ENCODE data around the gene VSTM4.

VSTM4 gene

GRCh38 chr10:49050906-49051305 is 64.4 kb downstream of the VSTM4 start:
- in situ Hi-C loops (cut with HindIII; ENCODE audit: low pct_unique_long_range_greater_than_20kb, low sequenced_read_pairs), result no loop called here
- no peak for DNase-seq (ENCODE audit: low read depth in 1 of 2, low spot score in 1 of 2)
- no peak for TF ChIP-seq JUND (IDR thresholded peaks at IDR 0.05; ENCODE audit: low read depth)

GRCh38 chr10:49050366-49050765 is 65.0 kb downstream of the VSTM4 start:
- DNase-seq (ENCODE audit: low read depth in 1 of 2, low spot score in 1 of 2), result no peak
- in situ Hi-C loops (cut with HindIII; ENCODE audit: low pct_unique_long_range_greater_than_20kb, low sequenced_read_pairs), result no loop called here
- TF ChIP-seq JUND (IDR thresholded peaks at IDR 0.05; ENCODE audit: low read depth), result no peak

DNA sequence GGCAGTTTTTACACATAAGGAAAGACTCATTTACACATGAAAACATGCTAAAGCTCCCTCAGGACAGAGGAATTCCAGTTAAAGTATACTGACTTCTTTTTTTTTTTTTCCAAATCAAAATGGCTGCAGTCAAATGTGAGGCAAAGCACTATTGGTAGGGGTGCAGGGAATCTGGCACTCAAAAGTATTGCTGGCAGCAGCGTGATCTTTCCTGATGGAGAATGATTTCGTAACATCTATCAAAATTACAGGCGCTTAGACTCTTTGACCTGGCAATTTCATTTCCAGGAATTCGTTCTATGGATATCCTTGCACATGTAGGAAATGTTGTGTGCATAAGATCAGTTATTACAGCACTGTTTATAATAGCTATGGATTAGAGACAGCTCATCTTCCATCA is 65.7 kb downstream of the VSTM4 start:
- TF ChIP-seq JUND (IDR thresholded peaks at IDR 0.05; ENCODE audit: low read depth), result no peak
- DNase-seq (ENCODE audit: low read depth in 1 of 2, low spot score in 1 of 2), result no peak
- in situ Hi-C loops (cut with HindIII; ENCODE audit: low pct_unique_long_range_greater_than_20kb, low sequenced_read_pairs), result no loop called here

GRCh38 chr10:49047128-49047639 is 68.1 kb downstream of the VSTM4 start:
- no peak for TF ChIP-seq JUND (IDR thresholded peaks at IDR 0.05; ENCODE audit: low read depth)
- in situ Hi-C loops (cut with HindIII; ENCODE audit: low pct_unique_long_range_greater_than_20kb, low sequenced_read_pairs), result no loop called here
- no peak for DNase-seq (ENCODE audit: low read depth in 1 of 2, low spot score in 1 of 2)

DNA sequence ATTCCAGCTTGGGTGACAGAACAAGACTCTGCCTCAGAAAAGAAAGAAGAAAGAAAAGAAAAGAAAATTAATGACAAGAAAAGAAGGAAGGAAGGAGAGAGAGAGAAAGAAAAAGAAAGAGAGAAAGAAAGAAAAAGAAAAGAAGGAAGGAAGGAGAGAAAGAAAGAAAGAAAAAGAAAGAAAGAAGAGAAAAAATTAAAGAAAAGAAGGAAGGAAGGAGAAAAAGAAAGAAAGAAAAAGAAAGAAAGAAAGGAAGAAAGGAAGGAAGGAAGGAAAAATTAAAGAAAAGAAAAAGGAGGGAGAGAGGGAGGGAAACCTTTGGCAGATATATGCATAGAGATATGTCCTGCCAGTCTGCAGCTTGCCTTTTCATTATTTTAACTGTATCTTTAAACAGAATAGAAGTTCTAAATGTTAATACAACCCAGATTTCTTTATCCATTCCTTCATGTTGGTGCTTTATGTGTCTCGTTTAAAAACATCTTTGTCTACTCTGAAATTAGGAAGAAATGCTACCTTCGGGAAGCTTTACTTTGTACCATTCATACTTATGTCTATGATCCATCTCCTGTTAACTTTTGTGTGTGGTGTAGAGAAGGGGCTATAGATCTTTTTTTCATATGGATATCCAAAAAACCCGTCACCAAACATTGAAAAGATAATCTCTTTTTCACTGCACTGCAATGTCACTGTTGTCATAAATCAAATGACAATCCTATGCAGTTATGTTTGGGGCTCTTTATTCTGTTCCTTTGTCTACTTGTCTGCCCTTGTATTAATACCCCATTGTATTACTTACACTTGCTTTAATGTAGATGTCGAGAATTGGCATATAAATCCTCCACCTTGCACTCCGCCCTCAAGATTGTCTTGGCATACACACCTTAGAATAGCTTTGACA is 70.8 kb downstream of the VSTM4 start:
- in situ Hi-C loops (cut with HindIII; ENCODE audit: low pct_unique_long_range_greater_than_20kb, low sequenced_read_pairs), result no loop called here
- no peak for TF ChIP-seq JUND (IDR thresholded peaks at IDR 0.05; ENCODE audit: low read depth)
- no peak for DNase-seq (ENCODE audit: low read depth in 1 of 2, low spot score in 1 of 2)

DNA sequence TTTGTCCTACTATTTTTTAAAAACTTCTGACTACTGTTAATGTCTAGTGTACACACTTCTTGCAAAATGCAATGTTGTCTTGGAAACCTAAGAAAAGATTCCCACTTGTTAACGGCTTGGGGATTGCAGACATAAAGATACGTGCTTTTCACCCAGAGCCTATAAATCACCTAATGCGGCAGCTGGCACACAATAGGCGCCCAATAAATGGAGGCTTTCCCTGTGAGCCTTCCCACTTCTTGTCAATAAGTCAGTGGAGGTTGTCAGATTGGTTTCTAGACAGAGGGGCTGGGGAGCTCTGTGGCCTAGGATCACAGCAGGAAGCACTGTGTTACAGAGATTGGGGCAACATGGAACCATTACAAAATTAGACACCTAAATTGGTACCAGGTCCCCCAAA is 74.7 kb downstream of the VSTM4 start:
- TF ChIP-seq JUND (IDR thresholded peaks at IDR 0.05; ENCODE audit: low read depth), result no peak
- DNase-seq (ENCODE audit: low read depth in 1 of 2, low spot score in 1 of 2), result no peak
- in situ Hi-C loops (cut with HindIII; ENCODE audit: low pct_unique_long_range_greater_than_20kb, low sequenced_read_pairs), result no loop called here

GRCh38 chr10:49039409-49039808 is 75.9 kb downstream of the VSTM4 start:
- TF ChIP-seq JUND (IDR thresholded peaks at IDR 0.05; ENCODE audit: low read depth), result no peak
- in situ Hi-C loops (cut with HindIII; ENCODE audit: low pct_unique_long_range_greater_than_20kb, low sequenced_read_pairs), result no loop called here

DNA sequence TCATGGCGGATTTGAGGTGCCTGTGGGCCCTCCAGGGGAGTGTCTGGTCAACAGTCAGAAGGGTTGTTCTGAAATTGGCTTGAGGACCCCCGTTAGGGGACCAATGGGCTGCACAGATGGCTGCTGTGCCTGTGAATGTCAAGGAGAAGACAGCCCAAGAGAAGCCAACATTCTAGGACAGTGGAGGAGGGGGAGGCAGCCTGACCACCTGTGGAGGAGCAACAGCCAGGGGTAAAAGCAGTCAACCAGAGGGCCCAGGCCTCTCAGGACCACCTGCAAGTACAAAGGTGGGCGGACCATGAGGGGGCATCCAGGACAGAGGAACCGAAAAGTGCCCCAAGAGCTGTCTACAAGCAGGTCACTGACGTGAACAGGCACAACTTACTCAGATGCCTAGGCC is 76.6 kb downstream of the VSTM4 start:
- no peak for TF ChIP-seq JUND (IDR thresholded peaks at IDR 0.05; ENCODE audit: low read depth)
- in situ Hi-C loops (cut with HindIII; ENCODE audit: low pct_unique_long_range_greater_than_20kb, low sequenced_read_pairs), result no loop called here

More at GRCh38 chr10:49039409-49039808, 75.9 kb downstream of the VSTM4 start:
- DNase-seq (ENCODE audit: low read depth in 1 of 2, low spot score in 1 of 2), result no peak

GRCh38 chr10:49037187-49037586 is 78.1 kb downstream of the VSTM4 start:
- no peak for TF ChIP-seq JUND (IDR thresholded peaks at IDR 0.05; ENCODE audit: low read depth)
- peak in 1 of 2 experiments; percentile 9 for DNase-seq (ENCODE audit: low read depth in 1 of 2, low spot score in 1 of 2)
- in situ Hi-C loops (cut with HindIII; ENCODE audit: low pct_unique_long_range_greater_than_20kb, low sequenced_read_pairs), result no loop called here

More for the DNA sequence above, 76.6 kb downstream of the VSTM4 start:
- no peak for DNase-seq (ENCODE audit: low read depth in 1 of 2, low spot score in 1 of 2)

- in situ Hi-C loops (cut with HindIII; ENCODE audit: low pct_unique_long_range_greater_than_20kb, low sequenced_read_pairs), result no loop called here
- DNase-seq (ENCODE audit: low read depth in 1 of 2, low spot score in 1 of 2), result no peak
- TF ChIP-seq JUND (IDR thresholded peaks at IDR 0.05; ENCODE audit: low read depth), result no peak
Measured at GRCh38 chr10:49036638-49037037, 78.7 kb downstream of the VSTM4 start.

DNA sequence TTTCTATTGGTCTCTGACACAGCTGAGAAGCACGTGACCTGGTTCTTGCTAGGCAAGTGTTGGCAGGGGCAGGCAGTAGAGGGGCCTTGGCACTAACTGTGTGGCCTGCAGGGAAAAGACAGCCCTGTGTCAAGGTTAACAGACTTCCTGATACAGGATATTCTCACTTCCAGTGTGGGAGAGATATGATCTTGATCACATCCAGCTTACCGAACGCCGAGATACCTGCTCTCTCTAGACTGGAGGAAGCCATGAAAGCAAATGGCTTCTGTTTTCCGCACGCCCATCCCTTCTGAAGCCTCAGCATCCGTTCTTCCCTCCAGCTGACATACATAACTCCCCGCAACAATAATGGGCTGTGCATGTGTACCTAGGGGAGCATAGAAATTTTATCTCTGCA is 79.4 kb downstream of the VSTM4 start:
- in situ Hi-C loops (cut with HindIII; ENCODE audit: low pct_unique_long_range_greater_than_20kb, low sequenced_read_pairs), result no loop called here
- no peak for TF ChIP-seq JUND (IDR thresholded peaks at IDR 0.05; ENCODE audit: low read depth)
- no peak for DNase-seq (ENCODE audit: low read depth in 1 of 2, low spot score in 1 of 2)

GRCh38 chr10:49034925-49035324 is 80.4 kb downstream of the VSTM4 start:
- no peak for DNase-seq (ENCODE audit: low read depth in 1 of 2, low spot score in 1 of 2)
- TF ChIP-seq JUND (IDR thresholded peaks at IDR 0.05; ENCODE audit: low read depth), result no peak
- in situ Hi-C loops (cut with HindIII; ENCODE audit: low pct_unique_long_range_greater_than_20kb, low sequenced_read_pairs), result no loop called here

DNA sequence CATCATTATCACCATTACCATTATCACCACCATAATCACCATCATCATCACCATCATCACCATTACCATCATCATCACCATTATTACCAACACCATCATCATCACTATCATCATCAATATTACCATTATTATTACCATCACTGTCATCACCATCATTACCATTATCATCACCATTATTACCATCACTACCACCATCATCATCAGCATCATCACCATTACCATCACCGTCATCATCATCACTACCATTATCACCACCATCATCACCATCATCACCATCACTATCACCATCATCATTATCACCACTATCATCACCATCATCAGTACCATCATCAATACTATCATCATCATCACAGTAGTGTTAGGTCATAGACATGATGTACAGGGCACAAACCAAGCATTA is 81.4 kb downstream of the VSTM4 start:
- no peak for DNase-seq (ENCODE audit: low read depth in 1 of 2, low spot score in 1 of 2)
- TF ChIP-seq JUND (IDR thresholded peaks at IDR 0.05; ENCODE audit: low read depth), result no peak
- in situ Hi-C loops (cut with HindIII; ENCODE audit: low pct_unique_long_range_greater_than_20kb, low sequenced_read_pairs), result no loop called here

Measured in T47D (cell line).